ENCODE measurements around the gene SPTSSA. TPM values are rescaled to one million over a fixed set of nuclear protein-coding genes. Genes with fewer than 3 reads are reported as not detected.

Gene SPTSSA
- total RNA-seq, result 28.6 TPM

GRCh38 chr14:34462132-34462893 lies at the start of gene SPTSSA:
SPTSSA (minus strand) TSS chr14:34462240; CDS start chr14:34462207, 33 bp downstream.

Other genes with a start within 250 kb of the SPTSSA start
- 91.2 TPM for gene EAPP, start 77.5 kb upstream of the SPTSSA start, total RNA-seq
- gene SNX6, start 167.9 kb upstream of the SPTSSA start, total RNA-seq, result 260 TPM

Data from camera-type eye (tissue), 1 donor.